OCI-LY7 (cell line): ENCODE results near the gene RAB7A. TPM values are rescaled to one million over a fixed set of nuclear protein-coding genes. Genes with fewer than 3 reads are reported as not detected.

Experiments used
- BruUV-seq: library from RNA; stranded (reverse); fragments of 400-500 nt; replicated peaks from 2 replicates; lab custom pipeline; 2021; lab: Mats Ljungman, UMichigan
- CTCF ChIA-PET: fragments of 300-600 bp; sonication (Branson Sonifier 250); formaldehyde crosslinking; loops from one replicate; lab custom pipeline; 2022; ENCODE audit warnings: antibody characterized with exemption; ENCODE audit not compliant: unreplicated experiment; lab: Charles Lee
- POLR2A ChIA-PET: fragments of 300-600 bp; sonication (Branson Sonifier 250); formaldehyde crosslinking; loops from one replicate; lab custom pipeline; 2022; ENCODE audit warnings: antibody characterized with exemption; lab: Charles Lee
- DNase-seq: peaks from one replicate; pipeline ENCODE4 v3.0.0-alpha.2; 2015; ENCODE audit warnings: low spot score
- H2AFZ ChIP-seq: fragments of 200-600 bp; sonication (generic), shearing (Covaris generic); 2 replicates; pipeline ENCODE4 v1.6.1; 2014; ENCODE audit warnings: mild to moderate bottlenecking, antibody characterized with exemption, low read length, moderate library complexity
- H3K27ac ChIP-seq: fragments of 200-600 bp; sonication (generic); 2 replicates; pipeline ENCODE4 v1.5.1; 2014; ENCODE audit warnings: mixed run types, low read depth, mild to moderate bottlenecking, moderate library complexity, low read length, inconsistent platforms; ENCODE audit not compliant: poor library complexity, severe bottlenecking
- H3K36me3 ChIP-seq: fragments of 200-600 bp; sonication (generic); 2 replicates; pipeline ENCODE4 v1.6.1; 2014; ENCODE audit warnings: mild to moderate bottlenecking, antibody characterized with exemption, low read length, moderate library complexity, mixed read lengths; ENCODE audit not compliant: insufficient read depth
- H3K4me1 ChIP-seq: fragments of 200-600 bp; sonication (generic); 2 replicates; pipeline ENCODE4 v1.5.1; 2014; ENCODE audit warnings: mild to moderate bottlenecking, low read length; ENCODE audit not compliant: insufficient read depth, poor library complexity, severe bottlenecking
- H3K4me2 ChIP-seq: fragments of 200-600 bp; sonication (generic); 2 replicates; pipeline ENCODE4 v1.6.1; 2014; ENCODE audit warnings: mild to moderate bottlenecking, low read length
- H3K4me3 ChIP-seq: fragments of 200-600 bp; sonication (generic); 2 replicates; pipeline ENCODE4 v1.5.1; 2014; ENCODE audit warnings: mild to moderate bottlenecking, low read depth, low read length; ENCODE audit not compliant: poor library complexity, severe bottlenecking
- H3K79me2 ChIP-seq: fragments of 200-600 bp; sonication (generic); 2 replicates; pipeline ENCODE4 v1.6.1; 2016; ENCODE audit warnings: low read depth, mild to moderate bottlenecking, low read length, moderate library complexity, mixed read lengths; ENCODE audit not compliant: insufficient read depth
- H3K9me2 ChIP-seq: fragments of 200-600 bp; sonication (generic); 2 replicates; pipeline ENCODE4 v1.6.1; 2016; ENCODE audit warnings: mild to moderate bottlenecking, low read length, mixed read lengths; ENCODE audit not compliant: insufficient read depth
- H3K9me3 ChIP-seq: fragments of 200-600 bp; sonication (generic); 2 replicates; pipeline ENCODE4 v1.6.1; 2014; ENCODE audit warnings: mild to moderate bottlenecking, mixed run types, low read length, mixed read lengths
- H4K20me1 ChIP-seq: fragments of 200-600 bp; sonication (generic); 2 replicates; pipeline ENCODE4 v1.6.1; 2014; ENCODE audit warnings: mild to moderate bottlenecking, antibody characterized with exemption, low read length, moderate library complexity, mixed read lengths; ENCODE audit not compliant: insufficient read depth
- CTCF ChIP-seq: fragments of 200-600 bp; sonication (generic); conservative IDR thresholded peaks from 2 replicates; pipeline ENCODE4 v1.5.1; 2014; ENCODE audit warnings: mild to moderate bottlenecking, antibody characterized with exemption, low read length, moderate library complexity, mixed read lengths
- EZH2phosphoT487 ChIP-seq: fragments of 200-600 bp; sonication (generic); IDR thresholded peaks from 2 replicates; pipeline ENCODE4 v1.6.1; 2018; ENCODE audit warnings: low read depth, borderline replicate concordance, mild to moderate bottlenecking, mixed run types, antibody characterized with exemption, low read length, moderate library complexity, mixed read lengths
- intact Hi-C: fragments of 100-400 bp; cut with micrococcal nuclease; formaldehyde crosslinking; loops from one replicate; pipeline ENCODE4 v1.10.0; 2022; ENCODE audit not compliant: unreplicated experiment
- total RNA-seq, 2 experiments: library from RNA; depleted of rRNA in 1 of 2; stranded (reverse); fragments of >200 nt in 1 of 2; shearing (Covaris generic) in 1 of 2; gene quantifications; 2 replicates each; pipeline ENCODE4 v1.2.3, GENCODE V29; 2014 to 2022

Gene RAB7A
- total RNA-seq, 2 experiments from 2014 or later: 24.5 to 143 TPM

GRCh38 chr3:128853826-128854225 lies 127.8 kb downstream of the RAB7A start:
- CTCF ChIA-PET: no interaction called here
- BruUV-seq: no TSS peak
- intact Hi-C loops: no loop called here

GRCh38 chr3:128854475-128854874 lies 128.5 kb downstream of the RAB7A start:
- CTCF ChIA-PET: no interaction called here
- no peaks in the 10 kb centered on the region for H3K4me1 ChIP-seq
- TF ChIP-seq EZH2phosphoT487 (no peak), CTCF (no peak)
- POLR2A ChIA-PET: no interaction called here
- no peaks in the 10 kb centered on the region; the same call in 1 of the 2 replicates for H3K36me3 ChIP-seq
- H3K4me2 ChIP-seq: no peak overlapping the region
- H3K27ac ChIP-seq: no peak overlapping the region
- no peaks in the 10 kb centered on the region for H3K9me2 ChIP-seq
- BruUV-seq: no TSS peak
- no peak overlapping the region for H2AFZ ChIP-seq
- H3K79me2 ChIP-seq: no peaks in the 10 kb centered on the region
- peak; percentile 42 for DNase-seq
- H4K20me1 ChIP-seq: no peaks in the 10 kb centered on the region
- intact Hi-C loops: no loop called here
- H3K4me3 ChIP-seq: no peak overlapping the region
- H3K9me3 ChIP-seq: peaks cover 31% of the 10 kb centered on the region

More at GRCh38 chr3:128853826-128854225, 127.8 kb downstream of the RAB7A start:
- no peaks in the 10 kb centered on the region for H3K79me2 ChIP-seq
- H3K4me3 ChIP-seq: no peak overlapping the region
- H3K4me2 ChIP-seq: no peak overlapping the region
- no peak for DNase-seq
- no peaks in the 10 kb centered on the region for H3K36me3 ChIP-seq
- no peak overlapping the region for H2AFZ ChIP-seq
- H3K4me1 ChIP-seq: no peaks in the 10 kb centered on the region
- H4K20me1 ChIP-seq: no peaks in the 10 kb centered on the region
- TF ChIP-seq EZH2phosphoT487 (no peak), CTCF (no peak)
- no peak overlapping the region for H3K27ac ChIP-seq
- no peaks in the 10 kb centered on the region for H3K9me2 ChIP-seq
- H3K9me3 ChIP-seq: peaks cover 24% of the 10 kb centered on the region
- POLR2A ChIA-PET: no interaction called here

DNA sequence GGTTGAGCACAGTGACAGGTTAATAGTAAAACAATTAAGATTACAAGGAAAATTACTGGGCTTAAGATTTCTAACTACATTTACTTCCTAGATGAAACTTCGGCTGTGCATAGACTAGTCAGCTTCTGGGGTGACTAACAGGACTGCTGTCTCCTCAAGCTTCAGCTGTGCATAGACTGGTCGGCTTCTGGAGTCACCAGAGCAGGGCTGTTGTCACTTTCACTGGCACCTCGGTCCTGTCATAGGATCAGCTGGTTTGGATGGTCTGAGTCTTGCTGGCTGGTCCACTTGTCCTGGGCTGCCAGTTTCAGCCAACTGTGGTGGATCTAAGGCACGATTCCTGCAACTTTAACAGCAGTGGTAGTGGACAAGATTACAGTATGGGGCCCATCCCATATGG lies 129.6 kb downstream of the RAB7A start:
- intact Hi-C loops: no loop called here
- no peak for TF ChIP-seq CTCF
- no peak for TF ChIP-seq EZH2phosphoT487
- Histone ChIP-seq H3K4me1 (no peaks in the 10 kb centered on the region), H3K79me2 (no peaks in the 10 kb centered on the region), H3K9me2 (no peaks in the 10 kb centered on the region), H4K20me1 (no peaks in the 10 kb centered on the region), H3K4me2 (no peak overlapping the region), H3K4me3 (no peak overlapping the region), H3K36me3 (peaks cover 6% of the 10 kb centered on the region), H2AFZ (no peak overlapping the region), H3K9me3 (peaks cover 39% of the 10 kb centered on the region), H3K27ac (no peak overlapping the region)
- no TSS peak for BruUV-seq
- ChIA-PET CTCF (no interaction called here), POLR2A (interaction anchor here (0.6 kb wide), 1 partner anchor 22 kb away, joined by 3 read pairs; no protein-coding TSS in a partner anchor)
- DNase-seq: no peak
